Uterus (tissue), 4 donors: ENCODE measurements around the gene GUCY2C. TPM values are rescaled to one million over a fixed set of nuclear protein-coding genes. Genes with fewer than 3 reads are reported as not detected.

Experiments used
- DNase-seq, 2 donors: peaks; one replicate each; pipeline ENCODE4 v3.0.0-alpha.2; 2019 to 2020
- H3K27ac ChIP-seq, 2 donors: fragments of 200-600 bp; sonication (generic); 1 replicate in 1 of 2; 2 replicates in 1 of 2; pipeline ENCODE4 v1.5.1; 2016 to 2018
- H3K27me3 ChIP-seq, 2 donors: fragments of 200-600 bp; sonication (generic); one replicate each; pipeline ENCODE4 v1.5.1; 2018 to 2019; ENCODE audit warnings: control low read depth in 1 of 2
- H3K36me3 ChIP-seq, 2 donors: fragments of 200-600 bp; sonication (generic); one replicate each; pipeline ENCODE4 v1.5.1; 2019; ENCODE audit warnings: control low read depth in 1 of 2
- H3K4me1 ChIP-seq, 2 donors: fragments of 200-600 bp; sonication (generic); one replicate each; pipeline ENCODE4 v1.5.1; 2018 to 2019; ENCODE audit warnings: control low read depth in 1 of 2
- H3K4me3 ChIP-seq, 2 donors: fragments of 200-600 bp; sonication (generic); 1 replicate in 1 of 2; 2 replicates in 1 of 2; pipeline ENCODE4 v1.5.1; 2018 to 2019; ENCODE audit warnings: mild to moderate bottlenecking in 1 of 2
- H3K9me3 ChIP-seq, 2 donors: fragments of 200-600 bp; sonication (generic); one replicate each; pipeline ENCODE4 v1.5.1; 2019; ENCODE audit warnings: control low read depth in 1 of 2
- CTCF ChIP-seq, 4 experiments: fragments of 200-600 bp in 2 of 4; fragments of 450-650 bp in 2 of 4; sonication (generic) in 2 of 4; IDR thresholded peaks; one replicate each; pipeline ENCODE4 v1.5.1; 2016 to 2019; ENCODE audit warnings: antibody characterized with exemption in 4 of 4, mild to moderate bottlenecking in 2 of 4, moderate library complexity in 1 of 4
- POLR2A ChIP-seq, 2 donors: fragments of 450-650 bp; IDR thresholded peaks; one replicate each; pipeline ENCODE4 v1.6.1; 2016; ENCODE audit warnings: antibody characterized with exemption in 2 of 2, mild to moderate bottlenecking in 1 of 2, moderate library complexity in 1 of 2
- intact Hi-C: fragments of 100-400 bp; cut with DNase I; formaldehyde crosslinking; loops from one replicate; pipeline ENCODE4 v1.15.1; 2023; ENCODE audit warnings: low total_unique reads
- total RNA-seq, 4 donors: library from RNA; depleted of rRNA in 3 of 4; stranded (reverse); fragments of >200 nt in 3 of 4; gene quantifications; one replicate each; pipeline versions ENCODE4 v1.1.0 to v1.2.4, GENCODE V29; 2014 to 2023
- donor health status: DM: yes; HTN: yes; CAD: no.

Gene GUCY2C
- total RNA-seq, 4 donors from 2014 or later: 0.15 TPM; not detected in 3

- no peaks in the 10 kb centered on the region for H3K9me3 ChIP-seq
- no peaks in the 10 kb centered on the region for H3K36me3 ChIP-seq
- TF ChIP-seq CTCF (IDR thresholded peaks at IDR 0.05): no peak
- TF ChIP-seq POLR2A (IDR thresholded peaks at IDR 0.05): no peak
- H3K4me3 ChIP-seq: no peak overlapping the region
- no peaks in the 10 kb centered on the region for H3K27me3 ChIP-seq
- DNase-seq: no peak
- no peak overlapping the region for H3K27ac ChIP-seq
- intact Hi-C loops: no loop called here
- H3K4me1 ChIP-seq: no peaks in the 10 kb centered on the region
Observed at GRCh38 chr12:14647028-14647750, 49.2 kb downstream of the GUCY2C start.

- H3K27ac ChIP-seq: no peak overlapping the region
- intact Hi-C loops: no loop called here
- TF ChIP-seq CTCF (IDR thresholded peaks at IDR 0.05): no peak
- TF ChIP-seq POLR2A (IDR thresholded peaks at IDR 0.05): no peak
- H3K36me3 ChIP-seq: no peaks in the 10 kb centered on the region
- DNase-seq: no peak
- H3K4me3 ChIP-seq: no peak overlapping the region
- no peaks in the 10 kb centered on the region for H3K27me3 ChIP-seq
- H3K9me3 ChIP-seq: no peaks in the 10 kb centered on the region
- no peaks in the 10 kb centered on the region for H3K4me1 ChIP-seq
Observed at GRCh38 chr12:14643251-14643650, 53.1 kb downstream of the GUCY2C start.

GRCh38 chr12:14638066-14638465 lies 58.3 kb downstream of the GUCY2C start:
- no peak for DNase-seq
- H3K27ac ChIP-seq: no peak overlapping the region
- intact Hi-C loops: no loop called here
- H3K27me3 ChIP-seq: no peaks in the 10 kb centered on the region
- no peaks in the 10 kb centered on the region for H3K36me3 ChIP-seq
- TF ChIP-seq CTCF (IDR thresholded peaks at IDR 0.05) (no peak), POLR2A (IDR thresholded peaks at IDR 0.05) (no peak)
- H3K4me1 ChIP-seq: no peaks in the 10 kb centered on the region
- H3K4me3 ChIP-seq: no peak overlapping the region
- H3K9me3 ChIP-seq: no peaks in the 10 kb centered on the region

- DNase-seq: no peak
- Histone ChIP-seq H3K27ac (no peak overlapping the region), H3K27me3 (no peaks in the 10 kb centered on the region), H3K9me3 (no peaks in the 10 kb centered on the region), H3K4me3 (no peak overlapping the region), H3K36me3 (no peaks in the 10 kb centered on the region), H3K4me1 (no peaks in the 10 kb centered on the region)
- intact Hi-C loops: no loop called here
- no peak for TF ChIP-seq CTCF (IDR thresholded peaks at IDR 0.05)
- TF ChIP-seq POLR2A (IDR thresholded peaks at IDR 0.05): no peak
Observed at GRCh38 chr12:14635776-14636175, 60.6 kb downstream of the GUCY2C start.

GRCh38 chr12:14630793-14631192 lies 65.6 kb downstream of the GUCY2C start:
- Histone ChIP-seq H3K4me3 (no peak overlapping the region), H3K27ac (no peak overlapping the region), H3K9me3 (no peaks in the 10 kb centered on the region), H3K27me3 (no peaks in the 10 kb centered on the region), H3K36me3 (no peaks in the 10 kb centered on the region), H3K4me1 (no peaks in the 10 kb centered on the region)
- DNase-seq: no peak
- intact Hi-C loops: no loop called here
- no peak for TF ChIP-seq POLR2A (IDR thresholded peaks at IDR 0.05)
- no peak for TF ChIP-seq CTCF (IDR thresholded peaks at IDR 0.05)
